ENCODE measurements around the gene PEAR1. TPM values are rescaled to one million over a fixed set of nuclear protein-coding genes. Genes with fewer than 3 reads are reported as not detected.

Gene PEAR1
- total RNA-seq, 2 experiments from 2014 or later: not detected

- H3K4me3 ChIP-seq (ENCODE audit: low read depth, low read length, poor library complexity, severe bottlenecking): no peak overlapping the region
- no peaks in the 10 kb centered on the region for H3K36me3 ChIP-seq (ENCODE audit: insufficient read depth, low read length)
- no peaks in the 10 kb centered on the region for H4K20me1 ChIP-seq (ENCODE audit: insufficient read depth, low read length)
- no peaks in the 10 kb centered on the region for H3K79me2 ChIP-seq (ENCODE audit: insufficient read depth, low read depth, low read length)
- H3K9me3 ChIP-seq (ENCODE audit: low read length): no peaks in the 10 kb centered on the region
- H3K27ac ChIP-seq (ENCODE audit: low read depth, low read length, poor library complexity, severe bottlenecking): no peak overlapping the region
- POLR2A ChIA-PET: no interaction called here
- H2AFZ ChIP-seq (ENCODE audit: low read length): no peak overlapping the region
- no TSS peak for BruUV-seq (replicated peaks)
- H3K9me2 ChIP-seq (ENCODE audit: insufficient read depth, low read length): no peaks in the 10 kb centered on the region
- H3K4me1 ChIP-seq (ENCODE audit: insufficient read depth, low read length, poor library complexity, severe bottlenecking): no peaks in the 10 kb centered on the region
- no peak for TF ChIP-seq CTCF (conservative IDR thresholded peaks at IDR 0.05; ENCODE audit: low read length)
- no peak for TF ChIP-seq EZH2phosphoT487 (IDR thresholded peaks at IDR 0.05; ENCODE audit: borderline replicate concordance, low read depth, low read length)
- H3K4me2 ChIP-seq (ENCODE audit: low read length): no peak overlapping the region
- intact Hi-C loops (cut with micrococcal nuclease; ENCODE audit: unreplicated experiment): no loop called here
- DNase-seq (ENCODE audit: low spot score): no peak
- CTCF ChIA-PET (ENCODE audit: unreplicated experiment): no interaction called here
Measured at GRCh38 chr1:156866249-156866909, 27.1 kb upstream of the PEAR1 start.

DNA sequence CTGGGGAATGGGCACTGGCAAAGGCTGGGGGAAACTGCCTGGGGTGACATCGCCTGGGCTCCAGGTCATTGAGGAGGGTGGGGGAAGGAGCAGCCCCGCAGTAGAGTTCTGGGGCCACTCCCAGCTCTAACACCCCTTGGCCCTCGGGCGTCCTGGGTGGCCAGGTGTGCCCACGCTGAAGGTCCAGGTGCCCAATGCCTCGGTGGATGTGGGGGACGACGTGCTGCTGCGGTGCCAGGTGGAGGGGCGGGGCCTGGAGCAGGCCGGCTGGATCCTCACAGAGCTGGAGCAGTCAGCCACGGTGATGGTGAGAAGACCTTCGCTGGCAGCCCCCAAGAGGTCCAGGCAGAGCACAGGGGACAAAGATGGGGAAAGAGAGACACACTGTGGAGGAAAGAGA, 25.2 kb upstream of the PEAR1 start:
- ChIA-PET POLR2A (no interaction called here), CTCF (ENCODE audit: unreplicated experiment) (no interaction called here)
- TF ChIP-seq EZH2phosphoT487 (IDR thresholded peaks at IDR 0.05; ENCODE audit: borderline replicate concordance, low read depth, low read length) (no peak), CTCF (conservative IDR thresholded peaks at IDR 0.05; ENCODE audit: low read length) (no peak)
- H3K27ac ChIP-seq (ENCODE audit: low read depth, low read length, poor library complexity, severe bottlenecking): no peak overlapping the region
- no peaks in the 10 kb centered on the region for H3K9me2 ChIP-seq (ENCODE audit: insufficient read depth, low read length)
- no peak for DNase-seq (ENCODE audit: low spot score)
- no peak overlapping the region for H2AFZ ChIP-seq (ENCODE audit: low read length)
- H3K9me3 ChIP-seq (ENCODE audit: low read length): no peaks in the 10 kb centered on the region
- H3K4me2 ChIP-seq (ENCODE audit: low read length): no peak overlapping the region
- no peaks in the 10 kb centered on the region for H3K79me2 ChIP-seq (ENCODE audit: insufficient read depth, low read depth, low read length)
- no TSS peak for BruUV-seq (replicated peaks)
- intact Hi-C loops (cut with micrococcal nuclease; ENCODE audit: unreplicated experiment): no loop called here
- H3K36me3 ChIP-seq (ENCODE audit: insufficient read depth, low read length): no peaks in the 10 kb centered on the region
- no peak overlapping the region for H3K4me3 ChIP-seq (ENCODE audit: low read depth, low read length, poor library complexity, severe bottlenecking)
- H3K4me1 ChIP-seq (ENCODE audit: insufficient read depth, low read length, poor library complexity, severe bottlenecking): no peaks in the 10 kb centered on the region
- no peaks in the 10 kb centered on the region for H4K20me1 ChIP-seq (ENCODE audit: insufficient read depth, low read length)

DNA sequence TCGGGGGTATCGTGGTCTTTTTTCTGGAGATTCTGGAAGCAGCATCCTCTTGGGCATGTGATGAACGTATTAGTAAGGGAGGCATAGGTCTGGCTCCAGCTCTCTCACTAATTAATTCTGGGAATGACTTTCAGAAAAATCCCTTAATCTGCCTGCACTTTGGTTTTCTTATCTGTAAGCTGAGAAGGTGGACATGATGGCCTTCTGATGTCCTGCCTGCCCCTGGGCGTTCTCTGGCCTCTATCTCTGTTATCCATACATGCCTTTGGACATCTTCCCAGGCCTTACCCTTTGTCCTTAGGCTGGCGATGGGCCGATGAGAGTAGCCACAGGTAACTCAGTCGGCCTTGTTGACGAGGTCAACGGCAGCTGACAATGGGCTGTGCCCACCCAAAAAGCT, 24.1 kb upstream of the PEAR1 start:
- no peak for DNase-seq (ENCODE audit: low spot score)
- Histone ChIP-seq H3K9me3 (ENCODE audit: low read length) (no peaks in the 10 kb centered on the region), H4K20me1 (ENCODE audit: insufficient read depth, low read length) (no peaks in the 10 kb centered on the region), H3K79me2 (ENCODE audit: insufficient read depth, low read depth, low read length) (no peaks in the 10 kb centered on the region), H3K4me2 (ENCODE audit: low read length) (no peak overlapping the region), H3K36me3 (ENCODE audit: insufficient read depth, low read length) (no peaks in the 10 kb centered on the region), H3K9me2 (ENCODE audit: insufficient read depth, low read length) (no peaks in the 10 kb centered on the region), H3K4me1 (ENCODE audit: insufficient read depth, low read length, poor library complexity, severe bottlenecking) (no peaks in the 10 kb centered on the region), H3K27ac (ENCODE audit: low read depth, low read length, poor library complexity, severe bottlenecking) (no peak overlapping the region), H2AFZ (ENCODE audit: low read length) (no peak overlapping the region), H3K4me3 (ENCODE audit: low read depth, low read length, poor library complexity, severe bottlenecking) (no peak overlapping the region)
- no TSS peak for BruUV-seq (replicated peaks)
- CTCF ChIA-PET (ENCODE audit: unreplicated experiment): no interaction called here
- no peak for TF ChIP-seq EZH2phosphoT487 (IDR thresholded peaks at IDR 0.05; ENCODE audit: borderline replicate concordance, low read depth, low read length)
- TF ChIP-seq CTCF (conservative IDR thresholded peaks at IDR 0.05; ENCODE audit: low read length): no peak
- POLR2A ChIA-PET: no interaction called here
- intact Hi-C loops (cut with micrococcal nuclease; ENCODE audit: unreplicated experiment): no loop called here
